Retina (tissue), 1 donor: ENCODE results near the gene POLG2.
"Not testable (repeated sequence)": the region's sequence is repeated elsewhere in the genome, so short reads cannot be mapped to it uniquely, and the experiment has no call there.

Experiments
- DNase-seq: peaks from one replicate; pipeline ENCODE4 v3.0.0-alpha.2; 2016

Gene POLG2

DNA sequence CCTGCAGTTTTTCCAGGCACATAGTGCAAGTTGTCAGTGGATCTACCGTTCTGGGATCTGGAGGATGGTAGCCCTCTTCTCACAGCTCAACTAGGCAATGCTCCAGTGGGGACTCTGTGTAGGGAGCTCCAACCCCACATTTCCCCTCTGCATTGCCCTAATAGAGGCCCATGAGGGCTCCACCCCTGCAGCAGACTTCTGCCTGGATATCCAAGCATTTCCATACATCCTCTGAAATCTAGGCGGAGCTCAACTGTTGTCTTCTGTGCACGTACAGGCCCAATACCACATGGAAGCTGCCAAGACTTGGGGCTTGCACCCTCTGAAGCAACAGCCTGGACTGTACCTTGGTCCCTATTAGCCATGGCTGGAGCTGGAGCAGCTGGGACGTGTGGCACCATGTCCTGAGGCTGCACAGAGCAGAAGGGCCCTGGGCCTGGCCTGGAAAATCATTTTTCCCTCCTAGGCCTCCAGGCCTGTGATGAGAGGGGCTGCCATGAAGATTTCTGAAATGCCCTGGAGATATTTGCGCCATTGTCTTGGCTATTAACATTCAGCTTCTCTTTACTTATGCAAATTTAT, 58.8 kb downstream of the POLG2 start:
- no peak for DNase-seq

- no peak for DNase-seq
Measured at GRCh38 chr17:64431534-64431933, 65.3 kb downstream of the POLG2 start.

DNA sequence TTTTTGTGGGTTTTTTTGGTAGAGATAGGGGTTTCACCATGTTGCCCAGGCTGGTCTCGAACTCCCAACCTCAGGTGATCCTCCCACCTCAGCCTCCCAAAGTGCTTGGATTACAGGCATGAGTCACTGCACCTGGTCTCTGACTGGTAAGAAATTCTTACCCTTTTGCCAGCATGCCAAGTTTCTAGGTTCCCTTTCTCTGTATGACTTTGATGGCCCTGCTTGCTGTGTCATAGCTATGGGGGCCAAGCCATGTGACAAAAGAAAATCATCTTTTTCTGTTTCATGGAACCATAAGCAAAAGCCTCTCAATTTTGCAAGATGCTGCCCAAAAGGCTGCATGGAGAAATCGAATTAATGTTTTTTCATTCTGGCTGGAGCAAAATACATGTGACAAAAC, 66.8 kb downstream of the POLG2 start:
- DNase-seq = not testable (repeated sequence)

DNA sequence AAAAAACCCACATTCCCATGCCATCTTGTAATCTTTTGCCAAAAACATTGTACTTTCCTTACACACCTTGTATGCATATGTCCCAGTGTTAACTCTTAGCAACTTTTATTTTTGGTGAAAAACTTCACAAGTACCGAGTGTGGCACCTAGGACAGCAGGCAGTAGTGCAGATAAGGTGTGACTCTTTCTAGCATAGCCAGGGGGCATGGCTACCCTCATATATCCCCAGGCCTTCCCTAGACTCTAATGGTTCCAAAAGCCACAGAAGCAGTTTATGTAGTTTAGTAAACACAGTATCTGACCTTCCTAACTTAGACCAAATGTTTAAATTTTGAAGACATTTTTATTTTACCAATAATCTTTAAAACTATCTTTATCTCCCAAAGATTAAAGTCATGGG, 68.4 kb downstream of the POLG2 start:
- DNase-seq = no peak
